ENCODE data around the gene MS4A4E. TPM values are rescaled to one million over a fixed set of nuclear protein-coding genes. Genes with fewer than 3 reads are reported as not detected.
"Not testable (repeated sequence)": the region's sequence is repeated elsewhere in the genome, so short reads cannot be mapped to it uniquely, and the experiment has no call there.

MS4A4E gene
- total and polyA plus RNA-seq, 12 donors, result 0.94 to 7.2 (median 2.8) TPM; not detected in 2

DNA sequence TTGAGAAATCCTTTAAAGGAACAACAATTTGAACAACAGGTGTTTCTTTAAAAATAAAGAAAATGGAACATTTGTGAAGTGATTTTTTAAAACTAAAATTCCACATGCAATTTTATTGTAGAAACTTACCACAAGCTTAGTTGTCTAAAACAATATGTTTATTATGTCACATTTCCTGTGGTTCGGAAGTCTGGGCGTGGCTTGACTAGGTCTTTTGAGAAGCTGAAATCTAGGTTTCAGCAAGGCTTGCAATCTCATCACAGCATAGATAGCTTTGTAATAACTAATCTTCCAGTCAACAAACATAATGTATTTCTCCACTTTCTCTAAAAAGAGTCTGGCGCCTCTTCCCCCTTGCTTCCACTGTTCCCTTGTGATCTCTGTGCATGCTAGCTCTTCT lies 87.0 kb downstream of the MS4A4E start:
- no peaks in the 10 kb centered on the region for H3K27me3 ChIP-seq
- no peaks in the 10 kb centered on the region for H3K4me1 ChIP-seq (replicated peaks in 1 of 2)
- TF ChIP-seq, protein P1, sequence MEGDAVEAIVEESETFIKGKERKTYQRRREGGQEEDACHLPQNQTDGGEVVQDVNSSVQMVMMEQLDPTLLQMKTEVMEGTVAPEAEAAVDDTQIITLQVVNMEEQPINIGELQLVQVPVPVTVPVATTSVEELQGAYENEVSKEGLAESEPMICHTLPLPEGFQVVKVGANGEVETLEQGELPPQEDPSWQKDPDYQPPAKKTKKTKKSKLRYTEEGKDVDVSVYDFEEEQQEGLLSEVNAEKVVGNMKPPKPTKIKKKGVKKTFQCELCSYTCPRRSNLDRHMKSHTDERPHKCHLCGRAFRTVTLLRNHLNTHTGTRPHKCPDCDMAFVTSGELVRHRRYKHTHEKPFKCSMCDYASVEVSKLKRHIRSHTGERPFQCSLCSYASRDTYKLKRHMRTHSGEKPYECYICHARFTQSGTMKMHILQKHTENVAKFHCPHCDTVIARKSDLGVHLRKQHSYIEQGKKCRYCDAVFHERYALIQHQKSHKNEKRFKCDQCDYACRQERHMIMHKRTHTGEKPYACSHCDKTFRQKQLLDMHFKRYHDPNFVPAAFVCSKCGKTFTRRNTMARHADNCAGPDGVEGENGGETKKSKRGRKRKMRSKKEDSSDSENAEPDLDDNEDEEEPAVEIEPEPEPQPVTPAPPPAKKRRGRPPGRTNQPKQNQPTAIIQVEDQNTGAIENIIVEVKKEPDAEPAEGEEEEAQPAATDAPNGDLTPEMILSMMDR (IDR thresholded peaks at IDR 0.05), result no peak
- no peak for TF ChIP-seq POLR2A (IDR thresholded peaks at IDR 0.05)
- H3K9me3 ChIP-seq (replicated peaks in 1 of 3), result no peaks in the 10 kb centered on the region
- H3K36me3 ChIP-seq (replicated peaks in 1 of 2), result no peaks in the 10 kb centered on the region
- no peak overlapping the region for H3K27ac ChIP-seq
- 69 to 83% (median 73%) methylated on average over 3 of the region's 3 CpGs for WGBS, 4 donors
- H3K4me3 ChIP-seq, result no peak overlapping the region
- no peak for DNase-seq
- intact Hi-C loops (cut with DNase I), result no loop called here

GRCh38 chr11:60152727-60153126 lies 90.2 kb downstream of the MS4A4E start:
- H3K9me3 ChIP-seq (replicated peaks in 1 of 3); H3K4me1 ChIP-seq (replicated peaks in 1 of 2); H3K27ac ChIP-seq; intact Hi-C loops (cut with DNase I); H3K36me3 ChIP-seq (replicated peaks in 1 of 2); H3K4me3 ChIP-seq; H3K27me3 ChIP-seq; DNase-seq: not testable (repeated sequence)

GRCh38 chr11:60150279-60150678 lies 92.7 kb downstream of the MS4A4E start:
- H3K27ac ChIP-seq, result no peak overlapping the region
- H3K27me3 ChIP-seq, result no peaks in the 10 kb centered on the region
- TF ChIP-seq, protein P1 (IDR thresholded peaks at IDR 0.05), result no peak
- TF ChIP-seq POLR2A (IDR thresholded peaks at IDR 0.05), result no peak
- H3K4me1 ChIP-seq (replicated peaks in 1 of 2), result no peaks in the 10 kb centered on the region
- WGBS, 4 donors, result 72 to 85% (median 81%) methylated on average over 1 of the region's 1 CpG
- no peak for DNase-seq
- H3K9me3 ChIP-seq (replicated peaks in 1 of 3), result no peaks in the 10 kb centered on the region
- intact Hi-C loops (cut with DNase I), result no loop called here
- H3K4me3 ChIP-seq, result no peak overlapping the region
- no peaks in the 10 kb centered on the region for H3K36me3 ChIP-seq (replicated peaks in 1 of 2)

Small RNAs within 50 kb of the gene (microRNA-seq; reads per million reads assigned to microRNA genes)
- 1.5 to 3.4 (median 3.1) reads per million in 3 donors for gene MIR6503

Small RNAs within 50 kb of the gene (small RNA-seq; reads per million reads assigned to genes)
- 0.25 to 0.59 reads per million in 2 donors for gene MIR6503

Other genes starting within 250 kb of the MS4A4E start
- not detected for gene OOSP4B, start 226.0 kb downstream of the MS4A4E start, total RNA-seq
- gene OOSP4B, start 226.0 kb downstream of the MS4A4E start, polyA plus RNA-seq, result not detected
- not detected for gene OOSP2, start 202.7 kb downstream of the MS4A4E start, total RNA-seq
- not detected for gene OOSP2, start 202.7 kb downstream of the MS4A4E start, polyA plus RNA-seq
- gene MS4A3, start 186.5 kb downstream of the MS4A4E start, total RNA-seq, result under 1 TPM in 1 of 9 donors, not detected in 8; 0.22 TPM
- not detected for gene MS4A3, start 186.5 kb downstream of the MS4A4E start, polyA plus RNA-seq
- under 1 TPM in 3 of 9 donors, not detected in 6; 0.06 to 0.11 (median 0.06) TPM for gene MS4A2, start 154.5 kb downstream of the MS4A4E start, total RNA-seq
- gene MS4A2, start 154.5 kb downstream of the MS4A4E start, polyA plus RNA-seq, result under 1 TPM in 2 of 3 donors, not detected in 1; 0.03 to 0.16 TPM
- gene MS4A6A, start 60.1 kb downstream of the MS4A4E start, total RNA-seq, result 100 to 1,000 TPM in 6 of 9 donors, 10 to 100 TPM in 3; 28.6 to 204 (median 150) TPM
- 100 to 1,000 TPM in 1 of 3 donors, 10 to 100 TPM in 2; 49.7 to 114 (median 57.1) TPM for gene MS4A6A, start 60.1 kb downstream of the MS4A4E start, polyA plus RNA-seq
- 100 to 1,000 TPM in 1 of 9 donors, 10 to 100 TPM in 7, 1 to 10 TPM in 1; 4.0 to 120 (median 65.8) TPM for gene MS4A4A, start 37.5 kb upstream of the MS4A4E start, total RNA-seq
- 10 to 100 TPM; 19.2 to 33.4 (median 21.8) TPM for gene MS4A4A, start 37.5 kb upstream of the MS4A4E start, polyA plus RNA-seq
- not detected for gene MS4A6E, start 84.1 kb upstream of the MS4A4E start, total RNA-seq
- gene MS4A6E, start 84.1 kb upstream of the MS4A4E start, polyA plus RNA-seq, result 10 to 100 TPM in 1 of 3 donors, not detected in 2; 11.2 TPM
- 100 to 1,000 TPM in 1 of 9 donors, 10 to 100 TPM in 7, 1 to 10 TPM in 1; 7.8 to 131 (median 74.4) TPM for gene MS4A7, start 135.4 kb upstream of the MS4A4E start, total RNA-seq
- 10 to 100 TPM; 17.5 to 38.1 (median 18.9) TPM for gene MS4A7, start 135.4 kb upstream of the MS4A4E start, polyA plus RNA-seq
- 1 to 10 TPM in 7 of 9 donors, under 1 TPM in 2; 0.44 to 4.4 (median 1.8) TPM for gene MS4A14, start 153.3 kb upstream of the MS4A4E start, total RNA-seq
- gene MS4A14, start 153.3 kb upstream of the MS4A4E start, polyA plus RNA-seq, result 1 to 10 TPM; 1.5 to 6.0 (median 4.9) TPM
- gene MS4A5, start 186.4 kb upstream of the MS4A4E start, total RNA-seq, result not detected
- not detected for gene MS4A5, start 186.4 kb upstream of the MS4A4E start, polyA plus RNA-seq
- 1 to 10 TPM in 1 of 9 donors, under 1 TPM in 6, not detected in 2; 0.07 to 1.0 (median 0.54) TPM for gene MS4A1, start 212.7 kb upstream of the MS4A4E start, total RNA-seq
- gene MS4A1, start 212.7 kb upstream of the MS4A4E start, polyA plus RNA-seq, result under 1 TPM; 0.30 to 0.71 (median 0.40) TPM
- gene MS4A12, start 249.6 kb upstream of the MS4A4E start, total RNA-seq, result not detected
- gene MS4A12, start 249.6 kb upstream of the MS4A4E start, polyA plus RNA-seq, result not detected

Measured in adrenal gland (tissue), 12 donors.